HCT116 (cell line): ENCODE data around the gene ACBD6. TPM values are rescaled to one million over a fixed set of nuclear protein-coding genes. Genes with fewer than 3 reads are reported as not detected.

Experiments
- ATAC-seq: fragments of 200-7000 bp; cut with Tn5 transposase; 2 replicates; pipeline ENCODE4 v1.9.1; 2020; ENCODE audit warnings: mild to moderate bottlenecking, moderate library complexity
- BruUV-seq: library from RNA; stranded (reverse); fragments of 400-500 nt; replicated peaks from 2 replicates; lab custom pipeline; 2021; lab: Mats Ljungman, UMichigan
- CTCF ChIA-PET: fragments of 300-600 bp; sonication (Branson Sonifier 250); formaldehyde crosslinking; loops from one replicate; lab custom pipeline; 2021; ENCODE audit warnings: antibody characterized with exemption; lab: Charles Lee
- POLR2A ChIA-PET: fragments of 300-600, 350-600 bp; sonication (Branson Sonifier 250); formaldehyde crosslinking; loops from one replicate; lab custom pipeline; 2021; ENCODE audit warnings: antibody characterized with exemption; lab: Charles Lee
- RAD21 ChIA-PET, 2 experiments: fragments of 300-600 bp; sonication (Branson Sonifier 250); formaldehyde crosslinking; loops; one replicate each; lab custom pipeline; 2023; ENCODE audit warnings: low total read pairs in 2 of 2; ENCODE audit not compliant: uncharacterized antibody in 2 of 2, unreplicated experiment in 2 of 2, low non-redundant PET in 1 of 2; lab: Charles Lee
- DNase-seq: peaks from one replicate; pipeline ENCODE4 v3.0.0-alpha.2; 2010; ENCODE audit warnings: low read depth, low spot score
- H2AFZ ChIP-seq: fragments of 200-600 bp; shearing (Covaris generic), sonication (generic); 2 replicates; pipeline ENCODE4 v1.6.1; 2017; ENCODE audit warnings: low read depth, mixed run types, mixed read lengths, antibody characterized with exemption, low read length; ENCODE audit not compliant: poor library complexity, severe bottlenecking
- H3K27ac ChIP-seq: 2 replicates; pipeline ENCODE4 v1.5.1; 2012; ENCODE audit warnings: low read depth, low read length
- H3K27me3 ChIP-seq: fragments of 200-600 bp; sonication (generic); 2 replicates; pipeline ENCODE4 v1.6.1; 2016; ENCODE audit warnings: mixed run types, low read length, mixed read lengths; ENCODE audit not compliant: insufficient read depth
- H3K36me3 ChIP-seq, 2 experiments: fragments of 200-500 bp in 1 of 2; fragments of 200-600 bp in 1 of 2; sonication (Bioruptor generic) in 1 of 2; sonication (generic) in 1 of 2; 2 replicates each; pipeline versions ENCODE4 v1.5.1 to v1.6.1; 2014 to 2016; ENCODE audit warnings: low read length in 2 of 2, inconsistent platforms in 1 of 2, mixed read lengths in 1 of 2, mixed run types in 1 of 2; ENCODE audit not compliant: insufficient read depth in 2 of 2, control insufficient read depth in 1 of 2
- H3K4me1 ChIP-seq, 2 experiments: fragments of 200-600 bp in 1 of 2; sonication (generic) in 1 of 2; 2 replicates each; pipeline versions ENCODE4 v1.5.1 to v1.6.1; 2012 to 2017; ENCODE audit warnings: low read length in 2 of 2, inconsistent platforms in 1 of 2, mild to moderate bottlenecking in 1 of 2, mixed read lengths in 1 of 2, mixed run types in 1 of 2, moderate library complexity in 1 of 2; ENCODE audit not compliant: insufficient read depth in 2 of 2, control insufficient read depth in 1 of 2
- H3K4me2 ChIP-seq: fragments of 200-600 bp; sonication (generic); 2 replicates; pipeline ENCODE4 v1.6.1; 2017; ENCODE audit warnings: mixed run types, low read length, mixed read lengths
- H3K4me3 ChIP-seq, 2 experiments: fragments of 200-600 bp in 1 of 2; sonication (generic) in 1 of 2; replicated peaks in 1 of 2; 2 replicates each; pipeline ENCODE4 v1.5.1; 2011 to 2016; ENCODE audit warnings: low read length in 2 of 2, control low read depth in 1 of 2, low read depth in 1 of 2, mild to moderate bottlenecking in 1 of 2, mixed read lengths in 1 of 2, mixed run types in 1 of 2
- H3K79me2 ChIP-seq: fragments of 200-600 bp; sonication (generic); 2 replicates; pipeline ENCODE4 v1.6.1; 2017; ENCODE audit warnings: mild to moderate bottlenecking, mixed run types, low read length, moderate library complexity, mixed read lengths; ENCODE audit not compliant: insufficient read depth
- H3K9ac ChIP-seq: fragments of 200-600 bp; sonication (generic); 2 replicates; pipeline ENCODE4 v1.6.1; 2016; ENCODE audit warnings: low read length, mixed read lengths
- H3K9me2 ChIP-seq: fragments of 200-600 bp; sonication (generic), shearing (Covaris generic); 2 replicates; pipeline ENCODE4 v1.6.1; 2017; ENCODE audit warnings: mixed run types, mild to moderate bottlenecking, moderate library complexity; ENCODE audit not compliant: insufficient read depth
- H3K9me3 ChIP-seq, 2 experiments: fragments of 200-500 bp in 1 of 2; fragments of 200-600 bp in 1 of 2; sonication (Bioruptor generic) in 1 of 2; sonication (generic) in 1 of 2; 2 replicates each; pipeline ENCODE4 v1.6.1; 2014 to 2017; ENCODE audit warnings: low read length in 2 of 2, mixed read lengths in 2 of 2, inconsistent platforms in 1 of 2, low read depth in 1 of 2, mild to moderate bottlenecking in 1 of 2, mixed run types in 1 of 2, moderate library complexity in 1 of 2; ENCODE audit not compliant: control insufficient read depth in 1 of 2, insufficient read depth in 1 of 2
- H4K20me1 ChIP-seq: fragments of 200-600 bp; sonication (generic), shearing (Covaris generic); 2 replicates; pipeline ENCODE4 v1.6.1; 2017; ENCODE audit warnings: mixed run types, mild to moderate bottlenecking, moderate library complexity; ENCODE audit not compliant: insufficient read depth
- ATF3 ChIP-seq: IDR thresholded peaks from 2 replicates; pipeline ENCODE4 v1.6.1; 2012
- CBX3 ChIP-seq: IDR thresholded peaks from 2 replicates; pipeline ENCODE4 v1.6.1; 2012; ENCODE audit warnings: low read depth
- EGR1 ChIP-seq: IDR thresholded peaks from 2 replicates; pipeline ENCODE4 v1.6.1; 2012; ENCODE audit warnings: low read depth
- JUND ChIP-seq: IDR thresholded peaks from 2 replicates; pipeline ENCODE4 v1.6.1; 2012
- POLR2A ChIP-seq: IDR thresholded peaks from 2 replicates; pipeline ENCODE4 v1.7.0; 2011; ENCODE audit warnings: borderline replicate concordance; ENCODE audit not compliant: insufficient read depth, insufficient read length; ENCODE audit errors: extremely low read depth
- POLR2AphosphoS5 ChIP-seq: IDR thresholded peaks from 2 replicates; pipeline ENCODE4 v1.6.1; 2011; ENCODE audit warnings: mild to moderate bottlenecking, low read depth, low read length, moderate library complexity
- SP1 ChIP-seq: IDR thresholded peaks from 2 replicates; pipeline ENCODE4 v1.6.1; 2012; ENCODE audit warnings: low read depth
- SRF ChIP-seq: IDR thresholded peaks from 2 replicates; pipeline ENCODE4 v1.6.1; 2012; ENCODE audit warnings: low read depth
- TCF7L2 ChIP-seq: IDR thresholded peaks from 2 replicates; pipeline ENCODE4 v1.7.0; 2011; ENCODE audit warnings: borderline replicate concordance, inconsistent platforms; ENCODE audit not compliant: insufficient read depth, insufficient read length; ENCODE audit errors: extremely low read depth
- YY1 ChIP-seq: IDR thresholded peaks from 2 replicates; pipeline ENCODE4 v1.6.1; 2011; ENCODE audit warnings: low read length, low read depth, moderate library complexity, mild to moderate bottlenecking; ENCODE audit not compliant: insufficient replicate concordance; ENCODE audit errors: extremely low read depth
- intact Hi-C: fragments of 100-400 bp; cut with micrococcal nuclease; formaldehyde crosslinking; loops from 2 replicates; pipeline ENCODE4 v1.10.0; 2022
- total RNA-seq: library from RNA; stranded (reverse); gene quantifications from one replicate; pipeline ENCODE4 v1.2.1, GENCODE V29; 2021; ENCODE audit not compliant: unreplicated experiment
- TF ChIP-seq, protein P1 (sequence below): IDR thresholded peaks from 2 replicates; pipeline ENCODE4 v1.6.1; 2012
- TF ChIP-seq, protein P2 (sequence below): IDR thresholded peaks from 2 replicates; pipeline ENCODE4 v1.6.1; 2012; ENCODE audit warnings: low read depth
- TF ChIP-seq, protein P3 (sequence below): IDR thresholded peaks from 2 replicates; pipeline ENCODE4 v1.6.1; 2011; ENCODE audit warnings: mild to moderate bottlenecking, low read length, moderate library complexity; ENCODE audit not compliant: insufficient replicate concordance; ENCODE audit errors: extremely low read depth
- TF ChIP-seq, protein P4 (sequence below), 3 experiments: fragments of 200-600 bp in 1 of 3; sonication (generic) in 1 of 3; IDR thresholded peaks in 2 of 3; conservative IDR thresholded peaks in 1 of 3; 2 replicates each; pipeline ENCODE4 v1.5.1; 2012 to 2017; ENCODE audit warnings: low read depth in 2 of 3, low read length in 2 of 3, antibody characterized with exemption in 1 of 3, borderline replicate concordance in 1 of 3, control low read depth in 1 of 3, mild to moderate bottlenecking in 1 of 3, mixed read lengths in 1 of 3, mixed run types in 1 of 3, moderate library complexity in 1 of 3; ENCODE audit not compliant: insufficient read depth in 1 of 3

Gene ACBD6
- total RNA-seq, 1 experiment from 2014 or later, result 43.2 TPM

DNA sequence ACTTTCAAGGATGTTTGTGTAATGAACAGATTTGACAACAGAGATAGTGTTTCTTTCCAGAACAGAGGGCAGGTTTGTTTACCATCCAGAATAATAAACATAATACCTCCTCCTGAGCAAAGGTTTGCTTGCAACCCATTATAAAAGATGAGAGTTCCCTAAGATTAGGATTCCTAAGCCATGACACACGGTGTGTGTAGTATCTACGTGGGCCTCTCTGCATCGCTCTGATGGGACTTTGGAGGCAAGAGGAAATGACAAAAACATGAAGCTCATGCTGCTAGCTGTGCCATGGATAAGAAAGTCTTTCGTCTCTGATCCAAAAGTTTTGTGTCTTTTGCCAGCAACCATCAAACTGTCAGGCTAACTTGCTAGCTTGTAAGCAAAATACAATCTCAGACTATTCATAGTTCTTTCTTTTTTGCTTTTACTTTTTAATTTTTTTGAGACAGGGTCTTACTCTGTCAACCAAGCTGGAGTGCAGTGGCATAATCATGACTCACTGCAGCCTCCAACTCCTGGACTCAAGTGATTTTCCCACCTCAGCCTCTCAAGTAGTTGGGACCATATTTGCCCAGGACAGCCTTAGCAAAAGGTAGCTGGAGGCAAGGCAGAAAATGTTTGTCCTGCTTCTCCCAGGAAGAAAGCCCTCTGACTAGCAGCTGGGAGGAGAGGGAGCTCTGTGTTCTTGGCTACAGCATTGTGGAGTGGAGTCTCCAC lies 191.2 kb downstream of the ACBD6 start:
- H3K9me3 ChIP-seq, result no peaks in the 10 kb centered on the region
- no peak for TF ChIP-seq POLR2A
- no peak for TF ChIP-seq SP1
- no peak for TF ChIP-seq EGR1
- no peak for TF ChIP-seq TCF7L2
- no peak for TF ChIP-seq POLR2AphosphoS5
- TF ChIP-seq YY1, result no peak
- TF ChIP-seq, protein P1, sequence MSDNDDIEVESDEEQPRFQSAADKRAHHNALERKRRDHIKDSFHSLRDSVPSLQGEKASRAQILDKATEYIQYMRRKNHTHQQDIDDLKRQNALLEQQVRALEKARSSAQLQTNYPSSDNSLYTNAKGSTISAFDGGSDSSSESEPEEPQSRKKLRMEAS, result no peak
- TF ChIP-seq JUND, result no peak
- TF ChIP-seq, protein P2, sequence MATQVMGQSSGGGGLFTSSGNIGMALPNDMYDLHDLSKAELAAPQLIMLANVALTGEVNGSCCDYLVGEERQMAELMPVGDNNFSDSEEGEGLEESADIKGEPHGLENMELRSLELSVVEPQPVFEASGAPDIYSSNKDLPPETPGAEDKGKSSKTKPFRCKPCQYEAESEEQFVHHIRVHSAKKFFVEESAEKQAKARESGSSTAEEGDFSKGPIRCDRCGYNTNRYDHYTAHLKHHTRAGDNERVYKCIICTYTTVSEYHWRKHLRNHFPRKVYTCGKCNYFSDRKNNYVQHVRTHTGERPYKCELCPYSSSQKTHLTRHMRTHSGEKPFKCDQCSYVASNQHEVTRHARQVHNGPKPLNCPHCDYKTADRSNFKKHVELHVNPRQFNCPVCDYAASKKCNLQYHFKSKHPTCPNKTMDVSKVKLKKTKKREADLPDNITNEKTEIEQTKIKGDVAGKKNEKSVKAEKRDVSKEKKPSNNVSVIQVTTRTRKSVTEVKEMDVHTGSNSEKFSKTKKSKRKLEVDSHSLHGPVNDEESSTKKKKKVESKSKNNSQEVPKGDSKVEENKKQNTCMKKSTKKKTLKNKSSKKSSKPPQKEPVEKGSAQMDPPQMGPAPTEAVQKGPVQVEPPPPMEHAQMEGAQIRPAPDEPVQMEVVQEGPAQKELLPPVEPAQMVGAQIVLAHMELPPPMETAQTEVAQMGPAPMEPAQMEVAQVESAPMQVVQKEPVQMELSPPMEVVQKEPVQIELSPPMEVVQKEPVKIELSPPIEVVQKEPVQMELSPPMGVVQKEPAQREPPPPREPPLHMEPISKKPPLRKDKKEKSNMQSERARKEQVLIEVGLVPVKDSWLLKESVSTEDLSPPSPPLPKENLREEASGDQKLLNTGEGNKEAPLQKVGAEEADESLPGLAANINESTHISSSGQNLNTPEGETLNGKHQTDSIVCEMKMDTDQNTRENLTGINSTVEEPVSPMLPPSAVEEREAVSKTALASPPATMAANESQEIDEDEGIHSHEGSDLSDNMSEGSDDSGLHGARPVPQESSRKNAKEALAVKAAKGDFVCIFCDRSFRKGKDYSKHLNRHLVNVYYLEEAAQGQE, result no peak
- TF ChIP-seq, protein P3, sequence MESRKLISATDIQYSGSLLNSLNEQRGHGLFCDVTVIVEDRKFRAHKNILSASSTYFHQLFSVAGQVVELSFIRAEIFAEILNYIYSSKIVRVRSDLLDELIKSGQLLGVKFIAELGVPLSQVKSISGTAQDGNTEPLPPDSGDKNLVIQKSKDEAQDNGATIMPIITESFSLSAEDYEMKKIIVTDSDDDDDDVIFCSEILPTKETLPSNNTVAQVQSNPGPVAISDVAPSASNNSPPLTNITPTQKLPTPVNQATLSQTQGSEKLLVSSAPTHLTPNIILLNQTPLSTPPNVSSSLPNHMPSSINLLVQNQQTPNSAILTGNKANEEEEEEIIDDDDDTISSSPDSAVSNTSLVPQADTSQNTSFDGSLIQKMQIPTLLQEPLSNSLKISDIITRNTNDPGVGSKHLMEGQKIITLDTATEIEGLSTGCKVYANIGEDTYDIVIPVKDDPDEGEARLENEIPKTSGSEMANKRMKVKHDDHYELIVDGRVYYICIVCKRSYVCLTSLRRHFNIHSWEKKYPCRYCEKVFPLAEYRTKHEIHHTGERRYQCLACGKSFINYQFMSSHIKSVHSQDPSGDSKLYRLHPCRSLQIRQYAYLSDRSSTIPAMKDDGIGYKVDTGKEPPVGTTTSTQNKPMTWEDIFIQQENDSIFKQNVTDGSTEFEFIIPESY, result no peak
- TF ChIP-seq ATF3, result no peak
- TF ChIP-seq SRF, result no peak
- TF ChIP-seq, protein P4, sequence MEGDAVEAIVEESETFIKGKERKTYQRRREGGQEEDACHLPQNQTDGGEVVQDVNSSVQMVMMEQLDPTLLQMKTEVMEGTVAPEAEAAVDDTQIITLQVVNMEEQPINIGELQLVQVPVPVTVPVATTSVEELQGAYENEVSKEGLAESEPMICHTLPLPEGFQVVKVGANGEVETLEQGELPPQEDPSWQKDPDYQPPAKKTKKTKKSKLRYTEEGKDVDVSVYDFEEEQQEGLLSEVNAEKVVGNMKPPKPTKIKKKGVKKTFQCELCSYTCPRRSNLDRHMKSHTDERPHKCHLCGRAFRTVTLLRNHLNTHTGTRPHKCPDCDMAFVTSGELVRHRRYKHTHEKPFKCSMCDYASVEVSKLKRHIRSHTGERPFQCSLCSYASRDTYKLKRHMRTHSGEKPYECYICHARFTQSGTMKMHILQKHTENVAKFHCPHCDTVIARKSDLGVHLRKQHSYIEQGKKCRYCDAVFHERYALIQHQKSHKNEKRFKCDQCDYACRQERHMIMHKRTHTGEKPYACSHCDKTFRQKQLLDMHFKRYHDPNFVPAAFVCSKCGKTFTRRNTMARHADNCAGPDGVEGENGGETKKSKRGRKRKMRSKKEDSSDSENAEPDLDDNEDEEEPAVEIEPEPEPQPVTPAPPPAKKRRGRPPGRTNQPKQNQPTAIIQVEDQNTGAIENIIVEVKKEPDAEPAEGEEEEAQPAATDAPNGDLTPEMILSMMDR (IDR thresholded peaks at IDR 0.05 in 2 of 3, conservative IDR thresholded peaks at IDR 0.05 in 1 of 3; ENCODE audit: borderline replicate concordance in 1 of 3, insufficient read depth in 1 of 3, low read depth in 2 of 3, low read length in 2 of 3), result no peak
- no peak for TF ChIP-seq CBX3
- TF ChIP-seq, all 23 proteins: peak for 0
- H3K4me2 ChIP-seq, result peak overlapping the region; percentile 29
- no peak overlapping the region for H3K9ac ChIP-seq
- H3K36me3 ChIP-seq, result no peaks in the 10 kb centered on the region; a peak in 1 of 4 replicates
- peaks cover 8 to 30% of the 10 kb centered on the region in 2 experiments; a peak in 3 of 4 replicates for H3K4me1 ChIP-seq
- intact Hi-C loops, result no loop called here
- no peak overlapping the region for H3K27ac ChIP-seq
- no peak overlapping the region for H2AFZ ChIP-seq
- BruUV-seq, result no TSS peak
- ATAC-seq (no peak; the same call in 1 of the 2 replicates), DNase-seq (peak; percentile 22)
- no peaks in the 10 kb centered on the region for H3K27me3 ChIP-seq
- ChIA-PET POLR2A (no interaction called here), RAD21 (no interaction called here), CTCF (no interaction called here)
- no peaks in the 10 kb centered on the region for H3K79me2 ChIP-seq
- H3K4me3 ChIP-seq, result no peak overlapping the region
- H4K20me1 ChIP-seq, result no peaks in the 10 kb centered on the region
- no peaks in the 10 kb centered on the region for H3K9me2 ChIP-seq
